Astrocyte (in vitro differentiated cells and primary cell): Measurements from ENCODE around the gene DNASE1L2. TPM values are rescaled to one million over a fixed set of nuclear protein-coding genes. Genes with fewer than 3 reads are reported as not detected.

Source experiments
- DNase-seq: peaks from one replicate; pipeline ENCODE4 v3.0.0-alpha.2; 2010; ENCODE audit warnings: low read depth
- FAIRE-seq: peaks from 2 replicates; lab custom pipeline; 2011; peaks lifted over from hg19 to GRCh38; lab: Jason Lieb, UNC
- H2AFZ ChIP-seq: 2 replicates; pipeline ENCODE4 v1.6.0; 2012; ENCODE audit warnings: low read depth, low read length, inconsistent platforms
- H3K27ac ChIP-seq: 2 replicates; pipeline ENCODE4 v1.5.1; 2011; ENCODE audit warnings: low read depth, low read length, inconsistent platforms
- H3K27me3 ChIP-seq: 2 replicates; pipeline ENCODE4 v1.6.0; 2011; ENCODE audit warnings: low read length, inconsistent platforms; ENCODE audit not compliant: insufficient read depth
- H3K36me3 ChIP-seq: 2 replicates; pipeline ENCODE4 v1.5.1; 2011; ENCODE audit warnings: low read length, inconsistent platforms; ENCODE audit not compliant: insufficient read depth
- H3K4me1 ChIP-seq: 2 replicates; pipeline ENCODE4 v1.5.1; 2011; ENCODE audit warnings: low read length, inconsistent platforms; ENCODE audit not compliant: insufficient read depth
- H3K4me2 ChIP-seq: 2 replicates; pipeline ENCODE4 v1.6.0; 2012; ENCODE audit warnings: low read length, inconsistent platforms
- H3K4me3 ChIP-seq: 2 replicates; pipeline ENCODE4 v1.5.1; 2011; ENCODE audit warnings: low read depth, mild to moderate bottlenecking, low read length, inconsistent platforms; ENCODE audit not compliant: insufficient read depth
- H3K79me2 ChIP-seq: 2 replicates; pipeline ENCODE4 v1.6.0; 2012; ENCODE audit warnings: mild to moderate bottlenecking, low read length, inconsistent platforms; ENCODE audit not compliant: insufficient read depth
- H3K9ac ChIP-seq: 2 replicates; pipeline ENCODE4 v1.6.0; 2012; ENCODE audit warnings: mild to moderate bottlenecking, low read length, inconsistent platforms
- H3K9me3 ChIP-seq: 2 replicates; pipeline ENCODE4 v1.5.1; 2012; ENCODE audit warnings: low read depth, mild to moderate bottlenecking, low read length, inconsistent platforms; ENCODE audit not compliant: insufficient read depth
- H4K20me1 ChIP-seq: 2 replicates; pipeline ENCODE4 v1.6.0; 2012; ENCODE audit warnings: low read length, inconsistent platforms; ENCODE audit not compliant: insufficient read depth
- H3K27ac Mint-ChIP-seq: one replicate; pipeline ENCODE4 v1.8.0; 2021; ENCODE audit warnings: mild to moderate bottlenecking, mixed read lengths; ENCODE audit not compliant: unreplicated experiment
- H3K27me3 Mint-ChIP-seq: one replicate; pipeline ENCODE4 v1.8.0; 2021; ENCODE audit warnings: low read depth, mixed read lengths; ENCODE audit not compliant: unreplicated experiment
- H3K36me3 Mint-ChIP-seq: one replicate; pipeline ENCODE4 v1.8.0; 2021; ENCODE audit warnings: low read depth, mixed read lengths; ENCODE audit not compliant: unreplicated experiment
- H3K4me1 Mint-ChIP-seq: one replicate; pipeline ENCODE4 v1.8.0; 2021; ENCODE audit warnings: low read depth, mixed read lengths; ENCODE audit not compliant: unreplicated experiment
- H3K4me3 Mint-ChIP-seq: one replicate; pipeline ENCODE4 v1.8.0; 2021; ENCODE audit warnings: mild to moderate bottlenecking, moderate library complexity, mixed read lengths; ENCODE audit not compliant: unreplicated experiment
- H3K9me3 Mint-ChIP-seq: one replicate; pipeline ENCODE4 v1.8.0; 2021; ENCODE audit warnings: mild to moderate bottlenecking, mixed read lengths; ENCODE audit not compliant: unreplicated experiment
- CTCF ChIP-seq: IDR thresholded peaks from 2 replicates; pipeline ENCODE4 v1.5.1; 2011; ENCODE audit warnings: low read depth, mild to moderate bottlenecking, inconsistent platforms, low read length, moderate library complexity; ENCODE audit not compliant: insufficient read depth
- EZH2 ChIP-seq: IDR thresholded peaks from 2 replicates; pipeline ENCODE4 v1.6.1; 2012; ENCODE audit warnings: mild to moderate bottlenecking, low read length, inconsistent platforms; ENCODE audit not compliant: insufficient read depth
- total RNA-seq: library from RNA; stranded (reverse); gene quantifications from 2 replicates; pipeline ENCODE4 v1.2.1, GENCODE V29; 2021

Gene DNASE1L2
- total RNA-seq, 1 donor from 2014 or later = 1.3 TPM

- Histone ChIP-seq H3K9me3 (no peaks in the 10 kb centered on the region), H4K20me1 (no peaks in the 10 kb centered on the region), H3K27ac (peak overlapping the region; percentile 95), H3K4me2 (peak overlapping the region; percentile 100), H2AFZ (peak overlapping the region; percentile 96), H3K4me1 (peaks cover 11% of the 10 kb centered on the region), H3K9ac (peak overlapping the region; percentile 96), H3K36me3 (no peaks in the 10 kb centered on the region), H3K79me2 (peaks cover 18% of the 10 kb centered on the region), H3K4me3 (peak overlapping the region; percentile 81), H3K27me3 (no peaks in the 10 kb centered on the region)
- peaks cover 20% of the 10 kb centered on the region for H3K27me3 Mint-ChIP-seq
- peaks cover 7% of the 10 kb centered on the region for H3K9me3 Mint-ChIP-seq
- peaks cover 4% of the 10 kb centered on the region for H3K4me1 Mint-ChIP-seq
- peaks cover 4% of the 10 kb centered on the region for H3K36me3 Mint-ChIP-seq
- TF ChIP-seq CTCF (no peak), EZH2 (no peak)
- no peak overlapping the region for H3K27ac Mint-ChIP-seq
- H3K4me3 Mint-ChIP-seq = peak overlapping the region; percentile 90
- no peak for DNase-seq
- FAIRE-seq = no peak
Measured at GRCh38 chr16:2204416-2205103, 31.7 kb upstream of the DNASE1L2 start.

- Mint-ChIP-seq H3K4me1 (peaks cover 4% of the 10 kb centered on the region), H3K36me3 (peaks cover 4% of the 10 kb centered on the region), H3K9me3 (peaks cover 7% of the 10 kb centered on the region), H3K27me3 (peaks cover 14% of the 10 kb centered on the region), H3K27ac (peak within 1 kb of the TSS; percentile 4), H3K4me3 (peak within 1 kb of the TSS; percentile 90)
- H4K20me1 ChIP-seq = peaks cover 2% of the 10 kb centered on the region
- H3K27me3 ChIP-seq = no peaks in the 10 kb centered on the region
- peak within 1 kb of the TSS; percentile 96 for H2AFZ ChIP-seq
- FAIRE-seq = no peak
- H3K9me3 ChIP-seq = no peaks in the 10 kb centered on the region
- H3K9ac ChIP-seq = peak within 1 kb of the TSS; percentile 96
- H3K79me2 ChIP-seq = peaks cover 18% of the 10 kb centered on the region
- H3K27ac ChIP-seq = peak within 1 kb of the TSS; percentile 95
- H3K4me3 ChIP-seq = peak within 1 kb of the TSS; percentile 81
- H3K4me2 ChIP-seq = peak within 1 kb of the TSS; percentile 100
- peaks cover 11% of the 10 kb centered on the region for H3K4me1 ChIP-seq
- DNase-seq = peak; percentile 68
- H3K36me3 ChIP-seq = no peaks in the 10 kb centered on the region
- no peak for TF ChIP-seq EZH2
- no peak for TF ChIP-seq CTCF
Measured at GRCh38 chr16:2205104-2205966, 30.9 kb upstream of the DNASE1L2 start, which contains the start of gene MLST8. Gene MLST8 (plus strand): TSS chr16:2205454. CDS start chr16:2206086, 632 bp downstream.
